RWPE2 (cell line): Measurements from ENCODE around the gene ARHGEF11.

ENCODE experiments used
- ATAC-seq: fragments of 200-7000 bp; cut with Tn5 transposase; 3 replicates; pipeline ENCODE4 v1.9.1; 2021; ENCODE audit warnings: low read depth
- DNase-seq: peaks from one replicate; pipeline ENCODE4 v3.0.0-alpha.2; 2020; ENCODE audit warnings: low spot score
- H3K27ac ChIP-seq: fragments of 450-650 bp; 2 replicates; pipeline ENCODE4 v1.5.1; 2017; ENCODE audit warnings: mild to moderate bottlenecking; ENCODE audit not compliant: poor library complexity, severe bottlenecking
- H3K27me3 ChIP-seq: fragments of 250-450 bp; sonication (Bioruptor Pico); 2 replicates; pipeline ENCODE4 v1.5.1; 2021; ENCODE audit warnings: mild to moderate bottlenecking, moderate library complexity; ENCODE audit not compliant: insufficient read depth, poor library complexity, severe bottlenecking
- H3K36me3 ChIP-seq: fragments of 250-450 bp; sonication (Bioruptor Pico); 2 replicates; pipeline ENCODE4 v1.5.1; 2020; ENCODE audit warnings: low read depth, mild to moderate bottlenecking, moderate library complexity
- H3K4me1 ChIP-seq: fragments of 250-450 bp; sonication (Bioruptor Pico); 2 replicates; pipeline ENCODE4 v1.5.1; 2021; ENCODE audit warnings: mild to moderate bottlenecking, moderate library complexity; ENCODE audit not compliant: insufficient read depth, poor library complexity, severe bottlenecking
- H3K4me3 ChIP-seq: fragments of 250-450 bp; sonication (Bioruptor Pico); 2 replicates; pipeline ENCODE4 v1.5.1; 2021; ENCODE audit warnings: mild to moderate bottlenecking, moderate library complexity; ENCODE audit not compliant: severe bottlenecking
- H3K9me3 ChIP-seq: fragments of 250-450 bp; sonication (Bioruptor Pico); 2 replicates; pipeline ENCODE4 v1.5.1; 2021; ENCODE audit warnings: mild to moderate bottlenecking, moderate library complexity; ENCODE audit not compliant: severe bottlenecking
- CTCF ChIP-seq: fragments of 450-650 bp; IDR thresholded peaks from one replicate; pipeline ENCODE4 v1.5.1; 2017; ENCODE audit warnings: mild to moderate bottlenecking, moderate library complexity; ENCODE audit not compliant: poor library complexity, severe bottlenecking

ARHGEF11 gene

GRCh38 chr1:156894711-156895454 lies 150.7 kb downstream of the ARHGEF11 start:
- Histone ChIP-seq H3K36me3 (no peaks in the 10 kb centered on the region), H3K9me3 (no peaks in the 10 kb centered on the region), H3K27ac (peak overlapping the region; percentile 97), H3K4me1 (peaks cover 35% of the 10 kb centered on the region), H3K27me3 (no peaks in the 10 kb centered on the region), H3K4me3 (no peak overlapping the region)
- DNase-seq (no peak), ATAC-seq (no peak)
- no peak for TF ChIP-seq CTCF

- Histone ChIP-seq H3K36me3 (no peaks in the 10 kb centered on the region), H3K27ac (no peak overlapping the region), H3K4me3 (no peak overlapping the region), H3K9me3 (no peaks in the 10 kb centered on the region), H3K27me3 (no peaks in the 10 kb centered on the region), H3K4me1 (peaks cover 35% of the 10 kb centered on the region)
- DNase-seq (no peak), ATAC-seq (no peak)
- no peak for TF ChIP-seq CTCF
Measured at GRCh38 chr1:156894001-156894400, 151.5 kb downstream of the ARHGEF11 start.

- Histone ChIP-seq H3K36me3 (no peaks in the 10 kb centered on the region), H3K27ac (peak within 1 kb of the TSS; percentile 97), H3K4me1 (peaks cover 29% of the 10 kb centered on the region), H3K9me3 (no peaks in the 10 kb centered on the region), H3K27me3 (no peaks in the 10 kb centered on the region), H3K4me3 (no peak within 1 kb of the TSS)
- DNase-seq (no peak), ATAC-seq (no peak)
- TF ChIP-seq CTCF = no peak
Measured at GRCh38 chr1:156893048-156893953, 152.2 kb downstream of the ARHGEF11 start, which contains the start of gene PEAR1. TSS of gene PEAR1 (plus strand) at chr1:156893718. CDS start at chr1:156903927, 10,209 bp downstream.

- no peaks in the 10 kb centered on the region for H3K9me3 ChIP-seq
- peaks cover 21% of the 10 kb centered on the region for H3K4me1 ChIP-seq
- H3K27me3 ChIP-seq = no peaks in the 10 kb centered on the region
- DNase-seq (peak; percentile 90), ATAC-seq (peak; percentile 72)
- H3K4me3 ChIP-seq = no peak overlapping the region
- H3K27ac ChIP-seq = no peak overlapping the region
- peak; percentile 91 for TF ChIP-seq CTCF
- H3K36me3 ChIP-seq = no peaks in the 10 kb centered on the region
Measured at GRCh38 chr1:156892190-156893047, 153.1 kb downstream of the ARHGEF11 start.
